ENCODE measurements around the gene PDP2.

PDP2 gene

DNA sequence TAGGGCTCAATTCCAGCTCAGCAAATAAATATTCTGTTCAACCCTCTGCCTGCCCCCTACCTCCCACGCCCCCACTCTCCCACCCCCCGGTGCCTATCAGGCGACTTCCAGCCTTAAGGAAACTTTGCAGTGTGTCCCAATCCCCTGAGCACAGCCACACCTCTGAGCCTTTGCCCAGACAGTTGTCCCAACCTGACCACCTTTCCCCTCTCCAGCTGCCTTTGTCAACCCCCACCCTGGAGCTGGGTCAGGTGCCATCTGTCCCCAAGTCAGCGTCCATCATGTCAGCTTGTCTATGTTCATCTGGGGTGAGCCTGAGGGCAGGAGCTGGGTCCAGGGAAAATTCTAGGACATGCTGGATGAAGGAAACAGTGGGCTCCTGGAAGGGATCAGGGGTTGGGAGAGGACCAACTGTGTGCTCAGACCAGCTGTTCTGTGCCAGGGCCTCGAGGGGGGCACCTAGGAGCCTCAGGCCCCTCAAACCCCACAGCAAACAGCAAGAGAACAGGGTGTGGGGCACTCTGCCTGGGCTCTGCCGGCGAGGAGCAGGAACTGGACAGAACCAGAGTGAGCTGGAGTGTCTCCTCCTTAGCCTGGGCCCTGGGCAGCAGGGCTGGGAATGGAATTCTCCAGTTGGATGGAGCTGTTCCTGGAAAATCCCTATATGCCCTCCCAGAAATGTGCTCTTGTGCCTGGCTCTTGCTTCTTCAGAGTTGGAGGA, 20.6 kb downstream of the PDP2 start:
- no peaks in the 10 kb centered on the region for H3K27me3 ChIP-seq (replicated peaks; ENCODE audit: insufficient read depth, low read length)
- no peak for DNase-seq
- no peak overlapping the region for H3K9ac ChIP-seq (ENCODE audit: low read length)
- no peak overlapping the region for H3K27ac ChIP-seq (ENCODE audit: low read length)
- H3K4me1 ChIP-seq (ENCODE audit: low read length): peaks cover 8% of the 10 kb centered on the region
- no peaks in the 10 kb centered on the region for H3K79me2 ChIP-seq (ENCODE audit: low read length)
- no peaks in the 10 kb centered on the region for H3K36me3 ChIP-seq (replicated peaks; ENCODE audit: insufficient read depth, low read length)
- no peaks in the 10 kb centered on the region for H4K20me1 ChIP-seq (ENCODE audit: insufficient read depth, low read length)
- H2AFZ ChIP-seq (ENCODE audit: low read length): no peak overlapping the region
- no peaks in the 10 kb centered on the region for H3K9me2 ChIP-seq (replicated peaks; ENCODE audit: insufficient read depth, low read length)
- TF ChIP-seq EZH2 (optimal IDR thresholded peaks at IDR 0.05; ENCODE audit: low read depth, low read length): no peak
- TF ChIP-seq, protein P1, sequence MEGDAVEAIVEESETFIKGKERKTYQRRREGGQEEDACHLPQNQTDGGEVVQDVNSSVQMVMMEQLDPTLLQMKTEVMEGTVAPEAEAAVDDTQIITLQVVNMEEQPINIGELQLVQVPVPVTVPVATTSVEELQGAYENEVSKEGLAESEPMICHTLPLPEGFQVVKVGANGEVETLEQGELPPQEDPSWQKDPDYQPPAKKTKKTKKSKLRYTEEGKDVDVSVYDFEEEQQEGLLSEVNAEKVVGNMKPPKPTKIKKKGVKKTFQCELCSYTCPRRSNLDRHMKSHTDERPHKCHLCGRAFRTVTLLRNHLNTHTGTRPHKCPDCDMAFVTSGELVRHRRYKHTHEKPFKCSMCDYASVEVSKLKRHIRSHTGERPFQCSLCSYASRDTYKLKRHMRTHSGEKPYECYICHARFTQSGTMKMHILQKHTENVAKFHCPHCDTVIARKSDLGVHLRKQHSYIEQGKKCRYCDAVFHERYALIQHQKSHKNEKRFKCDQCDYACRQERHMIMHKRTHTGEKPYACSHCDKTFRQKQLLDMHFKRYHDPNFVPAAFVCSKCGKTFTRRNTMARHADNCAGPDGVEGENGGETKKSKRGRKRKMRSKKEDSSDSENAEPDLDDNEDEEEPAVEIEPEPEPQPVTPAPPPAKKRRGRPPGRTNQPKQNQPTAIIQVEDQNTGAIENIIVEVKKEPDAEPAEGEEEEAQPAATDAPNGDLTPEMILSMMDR (IDR thresholded peaks at IDR 0.05; ENCODE audit: low read length): no peak
- TF ChIP-seq EZH2phosphoT487 (IDR thresholded peaks at IDR 0.05; ENCODE audit: low read length): no peak
- no peaks in the 10 kb centered on the region for H3K9me3 ChIP-seq (replicated peaks; ENCODE audit: insufficient read depth, low read length)
- H3F3A ChIP-seq (ENCODE audit: insufficient read depth, low read length): no peaks in the 10 kb centered on the region
- H3K4me3 ChIP-seq (ENCODE audit: low read length): no peak overlapping the region
- no peak overlapping the region for H3K4me2 ChIP-seq (ENCODE audit: low read depth, low read length)

DNA sequence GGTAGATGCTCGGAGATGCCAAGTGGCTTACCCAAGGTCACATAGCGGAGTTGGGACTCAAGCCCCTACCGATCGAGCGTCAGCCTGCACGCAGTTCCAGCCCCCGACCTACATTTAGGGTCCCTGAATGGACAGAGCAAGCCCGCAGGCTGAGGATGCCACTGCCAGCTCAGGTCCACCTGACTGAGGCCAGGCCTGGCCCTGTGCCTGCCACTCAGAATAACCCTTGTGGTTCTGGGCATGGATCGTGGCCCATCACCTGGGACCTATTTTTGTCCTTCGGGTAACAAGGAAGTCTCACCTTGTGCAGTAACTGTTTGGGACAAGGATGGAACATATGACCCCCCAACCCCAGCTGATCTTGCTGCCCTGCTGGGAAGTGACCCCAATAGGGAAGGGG, 21.3 kb downstream of the PDP2 start:
- Histone ChIP-seq H3K4me1 (ENCODE audit: low read length) (peaks cover 11% of the 10 kb centered on the region), H3K36me3 (replicated peaks; ENCODE audit: insufficient read depth, low read length) (no peaks in the 10 kb centered on the region), H3K27ac (ENCODE audit: low read length) (no peak overlapping the region), H3K9me3 (replicated peaks; ENCODE audit: insufficient read depth, low read length) (no peaks in the 10 kb centered on the region), H3K79me2 (ENCODE audit: low read length) (no peaks in the 10 kb centered on the region), H3K9me2 (replicated peaks; ENCODE audit: insufficient read depth, low read length) (no peaks in the 10 kb centered on the region), H4K20me1 (ENCODE audit: insufficient read depth, low read length) (no peaks in the 10 kb centered on the region), H3K27me3 (replicated peaks; ENCODE audit: insufficient read depth, low read length) (no peaks in the 10 kb centered on the region), H2AFZ (ENCODE audit: low read length) (no peak overlapping the region), H3F3A (ENCODE audit: insufficient read depth, low read length) (no peaks in the 10 kb centered on the region), H3K9ac (ENCODE audit: low read length) (no peak overlapping the region), H3K4me2 (ENCODE audit: low read depth, low read length) (no peak overlapping the region), H3K4me3 (ENCODE audit: low read length) (no peak overlapping the region)
- TF ChIP-seq EZH2phosphoT487 (IDR thresholded peaks at IDR 0.05; ENCODE audit: low read length) (no peak), EZH2 (optimal IDR thresholded peaks at IDR 0.05; ENCODE audit: low read depth, low read length) (no peak)
- TF ChIP-seq, protein P1 (IDR thresholded peaks at IDR 0.05; ENCODE audit: low read length): no peak
- no peak for DNase-seq

DNA sequence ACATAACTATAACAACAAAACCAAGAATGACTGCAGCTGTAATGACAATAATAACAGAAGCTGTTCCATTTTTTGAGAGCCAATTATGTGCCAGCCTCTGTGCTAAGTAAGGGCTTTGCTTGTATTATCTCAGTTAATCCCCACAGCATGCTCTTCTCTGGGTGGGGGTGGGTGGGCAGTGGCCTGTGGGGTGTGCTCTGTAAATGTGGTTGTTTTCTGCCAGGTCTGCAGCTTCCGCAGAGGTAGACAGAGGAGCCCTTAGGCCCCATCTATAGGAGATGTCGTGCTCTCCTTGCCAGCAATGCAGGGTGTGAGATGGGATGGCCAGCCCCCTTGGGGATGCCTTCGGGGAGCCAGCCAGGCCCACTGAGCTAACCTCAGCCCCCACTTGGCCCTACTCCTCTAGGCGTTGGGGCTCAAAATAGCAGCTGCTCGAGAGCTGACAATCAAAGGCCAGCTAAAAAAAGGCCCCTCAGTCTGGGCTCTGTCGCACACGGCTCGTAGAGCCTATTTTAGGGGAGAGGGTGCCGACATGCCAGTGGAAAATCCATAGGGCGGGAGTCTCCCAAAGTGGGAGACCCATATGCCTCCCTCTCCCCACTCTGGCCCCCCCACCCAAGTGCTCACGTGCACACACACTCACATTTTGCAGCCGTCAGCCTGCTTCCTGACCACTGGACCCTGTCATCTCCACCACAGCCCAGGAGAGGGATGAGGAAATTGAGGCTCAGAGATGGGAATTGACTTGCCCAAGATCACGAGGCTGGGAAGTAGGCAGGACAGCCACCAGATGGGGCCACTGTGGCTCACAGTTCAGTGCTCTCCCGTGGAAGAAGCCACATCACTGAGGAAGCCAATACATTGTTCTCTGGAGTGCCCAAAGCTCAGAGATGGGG, 22.6 kb downstream of the PDP2 start:
- no peak overlapping the region for H3K4me3 ChIP-seq (ENCODE audit: low read length)

More for the DNA sequence above, 22.6 kb downstream of the PDP2 start:
- no peaks in the 10 kb centered on the region for H3F3A ChIP-seq (ENCODE audit: insufficient read depth, low read length)
- H3K27ac ChIP-seq (ENCODE audit: low read length): no peak overlapping the region
- H2AFZ ChIP-seq (ENCODE audit: low read length): no peak overlapping the region
- no peaks in the 10 kb centered on the region for H3K9me3 ChIP-seq (replicated peaks; ENCODE audit: insufficient read depth, low read length)
- TF ChIP-seq EZH2phosphoT487 (IDR thresholded peaks at IDR 0.05; ENCODE audit: low read length): no peak
- no peak for TF ChIP-seq EZH2 (optimal IDR thresholded peaks at IDR 0.05; ENCODE audit: low read depth, low read length)
- TF ChIP-seq, protein P1 (IDR thresholded peaks at IDR 0.05; ENCODE audit: low read length): no peak
- H3K27me3 ChIP-seq (replicated peaks; ENCODE audit: insufficient read depth, low read length): no peaks in the 10 kb centered on the region
- no peaks in the 10 kb centered on the region for H3K79me2 ChIP-seq (ENCODE audit: low read length)
- no peak overlapping the region for H3K9ac ChIP-seq (ENCODE audit: low read length)
- H3K4me1 ChIP-seq (ENCODE audit: low read length): peaks cover 11% of the 10 kb centered on the region
- H3K36me3 ChIP-seq (replicated peaks; ENCODE audit: insufficient read depth, low read length): no peaks in the 10 kb centered on the region
- H4K20me1 ChIP-seq (ENCODE audit: insufficient read depth, low read length): no peaks in the 10 kb centered on the region
- DNase-seq: no peak
- H3K9me2 ChIP-seq (replicated peaks; ENCODE audit: insufficient read depth, low read length): no peaks in the 10 kb centered on the region
- no peak overlapping the region for H3K4me2 ChIP-seq (ENCODE audit: low read depth, low read length)

Data from MM.1S (cell line).